K562 (cell line): ENCODE results near the gene BEST1. TPM values are rescaled to one million over a fixed set of nuclear protein-coding genes. Genes with fewer than 3 reads are reported as not detected.
A peak's percentile ranks its signal among the peaks of the same experiment; 100 is the strongest.

ENCODE experiments used
- FOXJ3 ChIP-seq: sonication (generic); formaldehyde crosslinking; IDR thresholded peaks from 2 replicates; pipeline ENCODE4 v1.4.0; 2020; ENCODE audit warnings: mild to moderate bottlenecking, missing genetic modification reagents
- KAT7 ChIP-seq: sonication (generic); formaldehyde crosslinking; IDR thresholded peaks from 2 replicates; pipeline ENCODE4 v1.8.0; 2022; ENCODE audit warnings: missing genetic modification reagents, mild to moderate bottlenecking, borderline replicate concordance
- LARP7 ChIP-seq: fragments of 450-650 bp; IDR thresholded peaks from 2 replicates; pipeline ENCODE4 v1.6.1; 2016
- MEF2A ChIP-seq: IDR thresholded peaks from 2 replicates; pipeline ENCODE4 v1.6.1; 2011; ENCODE audit warnings: low read depth, mild to moderate bottlenecking, low read length, moderate library complexity; ENCODE audit not compliant: control insufficient read depth
- NFIX ChIP-seq: fragments of 250-450 bp; sonication (Bioruptor Pico); IDR thresholded peaks from 2 replicates; pipeline ENCODE4 v1.4.0; 2020; ENCODE audit warnings: low read depth, mild to moderate bottlenecking, moderate library complexity
- NR1H2 ChIP-seq: sonication (generic); formaldehyde crosslinking; IDR thresholded peaks from 2 replicates; pipeline ENCODE4 v1.4.0; 2020; ENCODE audit warnings: mild to moderate bottlenecking, missing genetic modification reagents
- POU5F1 ChIP-seq: fragments of 150-350 bp; IDR thresholded peaks from 2 replicates; pipeline ENCODE4 v1.6.1; 2014; ENCODE audit warnings: borderline replicate concordance, low read length, low read depth, mild to moderate bottlenecking; ENCODE audit not compliant: partially characterized antibody
- RBFOX2 ChIP-seq: fragments of 200-400 bp; formaldehyde crosslinking; IDR thresholded peaks from 2 replicates; pipeline ENCODE4 v1.6.1; 2017; ENCODE audit warnings: low read depth, mild to moderate bottlenecking, low read length, moderate library complexity
- TBP ChIP-seq: optimal IDR thresholded peaks from 2 replicates; pipeline ENCODE3; 2011; ENCODE audit warnings: low read depth, low read length, improper control_type of control experiment
- TEAD4 ChIP-seq, 2 experiments: sonication (generic) in 1 of 2; formaldehyde crosslinking in 1 of 2; IDR thresholded peaks; 2 replicates each; pipeline versions ENCODE4 v1.6.1 to v1.8.0; 2012 to 2022; ENCODE audit warnings: borderline replicate concordance in 1 of 2, inconsistent platforms in 1 of 2, low read length in 1 of 2, mild to moderate bottlenecking in 1 of 2, missing genetic modification reagents in 1 of 2
- UBTF ChIP-seq, 2 experiments: IDR thresholded peaks; 2 replicates each; pipeline ENCODE4 v1.6.1; 2012; ENCODE audit warnings: improper control_type of control experiment in 2 of 2, low read depth in 2 of 2, low read length in 2 of 2, borderline replicate concordance in 1 of 2
- ZBTB11 ChIP-seq, 3 experiments: fragments of 200-800 bp in 1 of 3; fragments of 250-450 bp in 1 of 3; fragments of 450-650 bp in 1 of 3; sonication (Bioruptor Pico) in 1 of 3; sonication (Bioruptor generic) in 1 of 3; formaldehyde crosslinking in 1 of 3; IDR thresholded peaks; 2 replicates each; pipeline versions ENCODE4 v1.6.1 to v1.8.0; 2016 to 2022; ENCODE audit warnings: mild to moderate bottlenecking in 2 of 3, missing genetic modification characterization in 2 of 3, missing compliant biosample characterization in 1 of 3, moderate library complexity in 1 of 3
- ZFP30 ChIP-seq: fragments of 250-450 bp; sonication (Bioruptor Pico); IDR thresholded peaks from 2 replicates; pipeline ENCODE4 v1.8.0; 2022; ENCODE audit warnings: moderate library complexity, mild to moderate bottlenecking, inconsistent platforms, borderline replicate concordance
- ZNF512 ChIP-seq: IDR thresholded peaks from 2 replicates; pipeline ENCODE4 v1.6.1; 2016; ENCODE audit warnings: missing genetic modification characterization, missing compliant biosample characterization
- ZNF668 ChIP-seq: fragments of 250-450 bp; sonication (Bioruptor Pico); IDR thresholded peaks from 2 replicates; pipeline ENCODE4 v1.8.0; 2022; ENCODE audit warnings: mild to moderate bottlenecking, inconsistent platforms
- ZNF780A ChIP-seq: fragments of 250-450 bp; sonication (Bioruptor Pico); IDR thresholded peaks from 2 replicates; pipeline ENCODE4 v1.5.0; 2021; ENCODE audit warnings: mild to moderate bottlenecking
- polyA plus RNA-seq, 8 experiments: library from polyadenylated mRNA; depleted of rRNA in 4 of 8; stranded (reverse) in 5 of 8; unstranded in 3 of 8; fragments of >200 nt; fragmentation: Nextera tagmentation in 2 of 8; fragmentation: Illumina TruSeq in 1 of 8; extraction: Ambion mirVana in 2 of 8; extraction: Trizol in 1 of 8; gene quantifications; 2 replicates each; pipeline versions ENCODE4 v1.2.1 to v1.2.3, GENCODE V29; 2011 to 2014; ENCODE audit warnings: inconsistent platforms in 1 of 8, missing spikeins in 1 of 8
- total RNA-seq, 7 experiments: library from RNA; depleted of rRNA in 6 of 7; stranded (reverse); fragments of >200 nt in 6 of 7; fragmentation: Illumina TruSeq in 2 of 7; extraction: Trizol in 2 of 7; gene quantifications; 2 replicates each; pipeline versions ENCODE4 v1.2.1 to v1.2.3, GENCODE V29; 2011 to 2021; ENCODE audit warnings: low replicate concordance in 1 of 7
- TF ChIP-seq, protein P1 (sequence below): sonication (generic); formaldehyde crosslinking; IDR thresholded peaks from 2 replicates; pipeline ENCODE4 v1.8.1; 2023; ENCODE audit warnings: mild to moderate bottlenecking, missing genetic modification reagents

The BEST1 gene
- total and polyA plus RNA-seq, 9 of the 15 experiments (the other 6 are each of a cell fraction or from before 2014, with no cell fraction given): 0.07 to 1.3 (median 0.40) TPM

- TF ChIP-seq ZNF512 (no peak), MEF2A (no peak), FOXJ3 (no peak), TBP (no peak), RBFOX2 (0 out of 2 replicates have a peak, but pooled peaks have one; percentile 21), ZNF780A (CRISPR knock-in tag) (no peak), KAT7 (CRISPR knock-in tag) (no peak), TEAD4 (IDR thresholded peaks at IDR 0.05; ENCODE audit: low read length) (no peak), TEAD4 (CRISPR knock-in tag; IDR thresholded peaks at IDR 0.05; ENCODE audit: borderline replicate concordance) (no peak), NR1H2 (CRISPR knock-in tag) (no peak), ZBTB11 (CRISPR knock-in tag; IDR thresholded peaks at IDR 0.05) (peak in 1 of 3 experiments; percentile 15; a peak in 1 of 6 replicates), LARP7 (peak; percentile 17; the same call in 1 of the 2 replicates), ZNF668 (0 out of 2 replicates have a peak, but pooled peaks have one; percentile 37), POU5F1 (no peak), NFIX (CRISPR knock-in tag) (no peak), UBTF (IDR thresholded peaks at IDR 0.05; ENCODE audit: borderline replicate concordance in 1 of 2, low read depth in 2 of 2, low read length in 2 of 2) (no peak), ZFP30 (CRISPR knock-in tag) (no peak)
- TF ChIP-seq, protein P1, sequence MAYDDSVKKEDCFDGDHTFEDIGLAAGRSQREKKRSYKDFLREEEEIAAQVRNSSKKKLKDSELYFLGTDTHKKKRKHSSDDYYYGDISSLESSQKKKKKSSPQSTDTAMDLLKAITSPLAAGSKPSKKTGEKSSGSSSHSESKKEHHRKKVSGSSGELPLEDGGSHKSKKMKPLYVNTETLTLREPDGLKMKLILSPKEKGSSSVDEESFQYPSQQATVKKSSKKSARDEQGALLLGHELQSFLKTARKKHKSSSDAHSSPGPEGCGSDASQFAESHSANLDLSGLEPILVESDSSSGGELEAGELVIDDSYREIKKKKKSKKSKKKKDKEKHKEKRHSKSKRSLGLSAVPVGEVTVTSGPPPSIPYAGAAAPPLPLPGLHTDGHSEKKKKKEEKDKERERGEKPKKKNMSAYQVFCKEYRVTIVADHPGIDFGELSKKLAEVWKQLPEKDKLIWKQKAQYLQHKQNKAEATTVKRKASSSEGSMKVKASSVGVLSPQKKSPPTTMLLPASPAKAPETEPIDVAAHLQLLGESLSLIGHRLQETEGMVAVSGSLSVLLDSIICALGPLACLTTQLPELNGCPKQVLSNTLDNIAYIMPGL (CRISPR knock-in tag): no peak
These were observed 19.2 kb downstream of the BEST1 start (continued) for GRCh38 chr11:61969391-61969758.
